ENCODE data around the gene UNC119. TPM values are rescaled to one million over a fixed set of nuclear protein-coding genes. Genes with fewer than 3 reads are reported as not detected.

UNC119 gene
- total and polyA plus RNA-seq, 12 donors, result 26.7 to 80.8 (median 38.8) TPM

DNA sequence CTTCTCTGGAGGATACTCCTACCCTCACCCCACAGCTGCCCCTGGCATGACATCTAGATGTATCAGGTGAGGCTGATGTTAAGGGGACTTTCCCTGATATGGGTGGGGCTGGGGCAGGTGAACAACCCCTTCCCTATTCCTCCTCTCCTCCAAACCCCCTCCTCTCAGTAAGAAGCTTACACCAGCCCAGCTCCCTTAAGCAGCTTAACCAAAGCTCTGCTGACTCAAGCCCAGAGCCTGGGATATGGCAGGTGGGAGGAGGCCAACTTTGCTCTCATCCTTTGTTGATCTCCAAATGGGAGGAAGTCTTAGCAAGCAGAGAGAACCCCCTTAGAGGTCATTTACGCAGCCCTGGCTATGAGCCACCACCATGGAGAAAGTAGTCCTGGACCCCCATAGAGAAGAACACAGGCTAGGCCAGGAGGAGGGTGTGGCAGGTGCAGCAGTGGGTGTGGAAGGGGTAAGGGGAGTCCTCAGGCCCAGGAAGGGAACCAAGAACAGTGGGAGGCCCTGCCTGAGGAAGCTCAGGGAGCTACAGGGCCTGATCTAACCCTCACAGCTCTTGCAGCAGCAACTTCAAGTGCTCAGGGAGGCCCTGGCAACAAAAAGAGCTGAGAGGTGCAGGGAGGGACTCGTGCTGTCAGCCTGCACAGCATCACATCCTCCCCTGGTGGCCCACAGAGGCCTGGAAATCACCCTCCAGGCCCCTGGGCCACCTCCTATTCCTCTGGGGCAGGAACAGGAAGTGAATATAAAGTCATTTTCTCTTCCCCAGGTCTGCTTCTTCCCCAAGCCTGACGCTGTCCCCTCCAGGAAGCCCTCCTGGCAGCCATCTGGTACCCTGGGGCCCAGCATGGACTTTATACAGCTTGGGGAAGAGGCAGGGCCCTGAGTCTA lies 2.9 kb downstream of the UNC119 start:
- H3K27me3 ChIP-seq, result no peaks in the 10 kb centered on the region
- peaks cover 7 to 22% of the 10 kb centered on the region in 2 donors for H3K4me1 ChIP-seq (replicated peaks in 1 of 2)
- H3K9me3 ChIP-seq (replicated peaks in 1 of 3), result no peaks in the 10 kb centered on the region
- peaks cover 0 to 21% of the 10 kb centered on the region in 2 donors for H3K36me3 ChIP-seq (replicated peaks in 1 of 2)
- WGBS, 4 donors, result 75 to 91% (median 81%) methylated on average over 2 to 3 of the region's 3 CpGs
- H3K4me3 ChIP-seq, result no peak overlapping the region
- no peak for TF ChIP-seq POLR2A (IDR thresholded peaks at IDR 0.05)
- TF ChIP-seq, protein P1, sequence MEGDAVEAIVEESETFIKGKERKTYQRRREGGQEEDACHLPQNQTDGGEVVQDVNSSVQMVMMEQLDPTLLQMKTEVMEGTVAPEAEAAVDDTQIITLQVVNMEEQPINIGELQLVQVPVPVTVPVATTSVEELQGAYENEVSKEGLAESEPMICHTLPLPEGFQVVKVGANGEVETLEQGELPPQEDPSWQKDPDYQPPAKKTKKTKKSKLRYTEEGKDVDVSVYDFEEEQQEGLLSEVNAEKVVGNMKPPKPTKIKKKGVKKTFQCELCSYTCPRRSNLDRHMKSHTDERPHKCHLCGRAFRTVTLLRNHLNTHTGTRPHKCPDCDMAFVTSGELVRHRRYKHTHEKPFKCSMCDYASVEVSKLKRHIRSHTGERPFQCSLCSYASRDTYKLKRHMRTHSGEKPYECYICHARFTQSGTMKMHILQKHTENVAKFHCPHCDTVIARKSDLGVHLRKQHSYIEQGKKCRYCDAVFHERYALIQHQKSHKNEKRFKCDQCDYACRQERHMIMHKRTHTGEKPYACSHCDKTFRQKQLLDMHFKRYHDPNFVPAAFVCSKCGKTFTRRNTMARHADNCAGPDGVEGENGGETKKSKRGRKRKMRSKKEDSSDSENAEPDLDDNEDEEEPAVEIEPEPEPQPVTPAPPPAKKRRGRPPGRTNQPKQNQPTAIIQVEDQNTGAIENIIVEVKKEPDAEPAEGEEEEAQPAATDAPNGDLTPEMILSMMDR (IDR thresholded peaks at IDR 0.05), result no peak
- H3K27ac ChIP-seq, result no peak overlapping the region
- intact Hi-C loops (cut with DNase I), result loop anchor here (5.0 kb wide), 1 partner anchor 63 kb away; the partner anchor contains the start of gene RSKR (in 2 of the 2)
- no peak for DNase-seq

DNA sequence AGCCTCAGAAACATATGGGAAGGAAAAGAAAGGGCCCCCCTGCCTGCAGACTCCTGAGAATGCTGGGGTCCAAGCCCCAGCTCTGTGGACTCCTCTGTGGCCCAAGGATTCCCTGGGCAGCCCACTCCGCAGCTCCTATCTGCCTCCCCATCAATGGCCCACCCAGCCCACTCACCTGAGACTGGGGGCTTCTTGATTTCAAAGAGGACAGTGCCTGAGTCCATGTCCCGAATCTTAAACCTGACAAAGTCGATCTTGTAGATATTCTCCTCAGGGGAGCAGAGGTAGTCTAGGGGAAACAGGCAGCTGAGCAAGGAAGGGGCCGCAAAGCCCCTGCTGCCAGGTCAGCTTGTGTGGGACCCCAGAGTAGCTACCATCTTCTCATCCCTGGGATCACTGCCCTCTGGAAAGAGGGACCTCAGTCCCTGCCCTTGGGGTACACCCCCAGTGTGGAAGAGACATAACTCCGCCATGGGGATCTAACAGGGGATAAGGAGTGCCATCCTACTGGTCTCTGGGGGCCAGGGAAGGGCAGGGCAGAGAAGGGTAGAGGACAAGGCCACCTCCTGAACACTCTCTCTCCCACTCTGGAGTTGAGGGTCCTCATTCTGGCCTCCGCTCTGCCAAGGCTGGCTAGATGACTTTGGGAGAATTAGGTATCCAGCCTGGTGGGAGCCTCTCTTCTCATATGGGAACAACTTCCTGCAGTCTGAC lies 3.9 kb downstream of the UNC119 start:
- Histone ChIP-seq H3K4me3 (no peak overlapping the region), H3K36me3 (replicated peaks in 1 of 2) (peaks cover 0 to 12% of the 10 kb centered on the region in 2 donors), H3K27ac (no peak overlapping the region), H3K27me3 (no peaks in the 10 kb centered on the region), H3K4me1 (replicated peaks in 1 of 2) (peaks cover 7 to 22% of the 10 kb centered on the region in 2 donors), H3K9me3 (replicated peaks in 1 of 3) (no peaks in the 10 kb centered on the region)
- DNase-seq, result no peak
- WGBS, 4 donors, result 83 to 89% (median 87%) methylated on average over 5 to 6 of the region's 6 CpGs
- TF ChIP-seq, protein P1 (IDR thresholded peaks at IDR 0.05), result peak in 1 of 6 experiments; percentile 37
- no peak for TF ChIP-seq POLR2A (IDR thresholded peaks at IDR 0.05)
- intact Hi-C loops (cut with DNase I), result loop anchor here (5.0 kb wide), 1 partner anchor 64 kb away; the partner anchor contains the start of gene RSKR (in 2 of the 2)

DNA sequence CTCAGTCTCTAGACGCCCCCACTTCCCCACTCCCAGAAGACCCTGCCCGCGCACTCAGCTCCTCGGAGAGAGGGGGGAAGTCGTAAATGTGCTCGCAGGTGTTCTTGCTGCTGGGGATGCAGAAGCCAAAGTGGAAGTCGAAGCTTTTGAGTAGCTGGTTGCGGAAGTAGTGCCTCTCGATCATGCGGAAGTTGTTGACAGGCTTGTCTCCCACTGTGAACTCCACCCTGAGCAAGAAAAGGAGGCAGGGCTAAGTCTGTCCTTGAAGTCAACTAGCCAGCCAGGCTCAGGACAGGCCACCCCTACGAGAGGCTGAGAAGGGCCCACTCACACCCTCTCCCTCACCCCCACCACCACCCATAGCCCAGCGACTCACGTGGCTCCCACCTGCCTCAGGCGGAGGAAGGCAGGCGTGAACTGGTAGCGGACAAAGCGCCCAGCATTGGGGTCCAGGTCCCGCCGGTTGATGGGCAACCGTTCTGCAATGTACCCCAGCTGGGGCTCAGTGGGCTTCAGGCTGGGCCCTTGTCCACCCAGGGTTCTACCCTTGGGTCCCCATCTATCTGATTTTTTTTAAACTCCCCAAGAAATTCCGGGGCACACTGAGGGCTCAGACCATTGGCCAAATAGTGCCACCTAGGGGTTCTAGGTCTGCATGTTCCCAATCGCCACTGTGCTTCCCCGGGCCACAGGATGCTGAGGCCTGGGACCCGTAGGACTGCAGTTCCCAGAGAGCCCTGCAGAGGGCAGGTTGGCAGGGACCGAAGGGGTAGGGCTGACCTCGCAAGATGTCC lies 4.6 kb downstream of the UNC119 start:
- 63 to 77% (median 71%) methylated on average over 21 to 26 of the region's 26 CpGs for whole genome bisulfite sequencing, 4 donors
- Histone ChIP-seq H3K36me3 (replicated peaks in 1 of 2) (peaks cover 0 to 12% of the 10 kb centered on the region in 2 donors), H3K4me1 (replicated peaks in 1 of 2) (peaks cover 7 to 19% of the 10 kb centered on the region in 2 donors), H3K27ac (peak overlapping the region in 2 of 5 donors; percentile 37 to 44), H3K9me3 (replicated peaks in 1 of 3) (no peaks in the 10 kb centered on the region), H3K4me3 (no peak overlapping the region), H3K27me3 (no peaks in the 10 kb centered on the region)
- intact Hi-C loops (cut with DNase I), result loop anchor here (5.0 kb wide), 1 partner anchor 64 kb away; the partner anchor contains the start of gene RSKR (in 2 of the 2)
- no peak for TF ChIP-seq POLR2A (IDR thresholded peaks at IDR 0.05)
- TF ChIP-seq, protein P1 (IDR thresholded peaks at IDR 0.05), result peak; percentile 84 to 98 (median 90)
- peak; percentile 78 to 91 (median 82) for DNase-seq

All from adrenal gland (tissue), 12 donors.